DND-41 (cell line): ENCODE data around the gene LIX1L.

Source experiments
- ATAC-seq: fragments of 200-7000 bp; cut with Tn5 transposase; 3 replicates; pipeline ENCODE4 v1.9.1; 2021; ENCODE audit warnings: low read depth; ENCODE audit not compliant: insufficient read depth
- DNase-seq: peaks from one replicate; pipeline ENCODE4 v3.0.0-alpha.2; 2020
- H2AFZ ChIP-seq: 2 replicates; pipeline ENCODE4 v1.6.0; 2012; ENCODE audit warnings: low read depth, low read length
- H3K27ac ChIP-seq: 2 replicates; pipeline ENCODE4 v1.5.1; 2012; ENCODE audit warnings: low read length, inconsistent platforms
- H3K27me3 ChIP-seq: fragments of 200-600 bp; sonication (generic); 2 replicates; pipeline ENCODE4 v1.6.0; 2012; ENCODE audit warnings: low read length, mild to moderate bottlenecking, inconsistent platforms; ENCODE audit not compliant: insufficient read depth, poor library complexity
- H3K36me3 ChIP-seq: 2 replicates; pipeline ENCODE4 v1.5.1; 2012; ENCODE audit warnings: low read length, inconsistent platforms; ENCODE audit not compliant: insufficient read depth
- H3K4me1 ChIP-seq: 2 replicates; pipeline ENCODE4 v1.5.1; 2012; ENCODE audit warnings: mild to moderate bottlenecking, low read length; ENCODE audit not compliant: insufficient read depth
- H3K4me2 ChIP-seq: 2 replicates; pipeline ENCODE4 v1.6.0; 2012; ENCODE audit warnings: mild to moderate bottlenecking, moderate library complexity, low read length, inconsistent platforms; ENCODE audit not compliant: insufficient read depth
- H3K4me3 ChIP-seq, 2 experiments: fragments of 200-600 bp in 1 of 2; shearing (Covaris generic) in 1 of 2; 2 replicates each; pipeline ENCODE4 v1.5.1; 2012 to 2016; ENCODE audit warnings: inconsistent platforms in 2 of 2, low read length in 2 of 2, mild to moderate bottlenecking in 2 of 2, low read depth in 1 of 2, moderate library complexity in 1 of 2
- H3K79me2 ChIP-seq: 2 replicates; pipeline ENCODE4 v1.6.0; 2012; ENCODE audit warnings: low read length, inconsistent platforms; ENCODE audit not compliant: insufficient read depth
- H3K9ac ChIP-seq: 2 replicates; pipeline ENCODE4 v1.6.0; 2012; ENCODE audit warnings: low read depth, mild to moderate bottlenecking, inconsistent platforms, low read length, moderate library complexity
- H3K9me3 ChIP-seq: 2 replicates; pipeline ENCODE4 v1.5.1; 2012; ENCODE audit warnings: low read length, moderate library complexity, mild to moderate bottlenecking, inconsistent platforms; ENCODE audit not compliant: insufficient read depth, severe bottlenecking
- H4K20me1 ChIP-seq: 2 replicates; pipeline ENCODE4 v1.6.0; 2012; ENCODE audit warnings: low read length; ENCODE audit not compliant: insufficient read depth
- CTCF ChIP-seq: IDR thresholded peaks from 2 replicates; pipeline ENCODE4 v1.5.1; 2012; ENCODE audit warnings: borderline replicate concordance, low read length, moderate library complexity, mild to moderate bottlenecking; ENCODE audit not compliant: poor library complexity, severe bottlenecking; ENCODE audit errors: extremely low read depth
- EZH2 ChIP-seq: IDR thresholded peaks from 3 replicates; pipeline ENCODE4 v1.6.1; 2012; ENCODE audit warnings: borderline replicate concordance, low read depth, mild to moderate bottlenecking, moderate library complexity, low read length, inconsistent platforms; ENCODE audit not compliant: severe bottlenecking

LIX1L gene

GRCh38 chr1:145949219-145949618 is 8.6 kb downstream of the LIX1L start:
- Histone ChIP-seq H3K9ac (no peak overlapping the region), H3K36me3 (peaks cover 44% of the 10 kb centered on the region), H3K79me2 (peaks cover 48% of the 10 kb centered on the region), H4K20me1 (no peaks in the 10 kb centered on the region; the same call in 1 of the 2 replicates), H2AFZ (no peak overlapping the region), H3K27me3 (no peaks in the 10 kb centered on the region), H3K4me1 (peaks cover 8% of the 10 kb centered on the region; the same call in 1 of the 2 replicates), H3K4me3 (no peak overlapping the region), H3K9me3 (no peaks in the 10 kb centered on the region), H3K27ac (no peak overlapping the region), H3K4me2 (no peak overlapping the region)
- TF ChIP-seq EZH2 (no peak), CTCF (no peak)
- DNase-seq (no peak), ATAC-seq (no peak)

DNA sequence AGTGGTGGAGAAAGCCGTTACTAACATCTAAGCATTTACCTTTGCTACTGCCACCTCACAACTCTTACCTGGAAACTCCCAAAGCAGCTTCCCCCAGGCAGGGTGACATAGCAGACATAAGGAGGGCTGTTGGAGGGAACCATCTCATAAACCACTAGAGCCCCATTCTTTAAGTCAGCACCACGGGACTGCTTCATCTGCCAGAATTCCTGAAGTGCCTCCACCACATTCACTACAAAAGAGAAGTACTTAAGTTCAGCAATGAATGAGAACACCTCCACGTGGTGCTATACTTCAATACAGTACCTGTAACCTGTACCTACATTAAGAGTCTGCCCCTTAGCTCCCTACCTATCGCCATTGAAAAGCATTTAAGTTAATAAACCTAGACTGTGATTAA is 10.3 kb downstream of the LIX1L start:
- Histone ChIP-seq H3K4me2 (no peak overlapping the region), H3K9ac (no peak overlapping the region), H3K27ac (no peak overlapping the region), H3K4me1 (peaks cover 3% of the 10 kb centered on the region; the same call in 1 of the 2 replicates), H3K27me3 (no peaks in the 10 kb centered on the region), H3K4me3 (no peak overlapping the region), H3K36me3 (peaks cover 53% of the 10 kb centered on the region), H2AFZ (no peak overlapping the region), H3K9me3 (no peaks in the 10 kb centered on the region), H4K20me1 (no peaks in the 10 kb centered on the region; the same call in 1 of the 2 replicates), H3K79me2 (peaks cover 32% of the 10 kb centered on the region)
- no peak for TF ChIP-seq EZH2
- ATAC-seq (no peak), DNase-seq (no peak)

DNA sequence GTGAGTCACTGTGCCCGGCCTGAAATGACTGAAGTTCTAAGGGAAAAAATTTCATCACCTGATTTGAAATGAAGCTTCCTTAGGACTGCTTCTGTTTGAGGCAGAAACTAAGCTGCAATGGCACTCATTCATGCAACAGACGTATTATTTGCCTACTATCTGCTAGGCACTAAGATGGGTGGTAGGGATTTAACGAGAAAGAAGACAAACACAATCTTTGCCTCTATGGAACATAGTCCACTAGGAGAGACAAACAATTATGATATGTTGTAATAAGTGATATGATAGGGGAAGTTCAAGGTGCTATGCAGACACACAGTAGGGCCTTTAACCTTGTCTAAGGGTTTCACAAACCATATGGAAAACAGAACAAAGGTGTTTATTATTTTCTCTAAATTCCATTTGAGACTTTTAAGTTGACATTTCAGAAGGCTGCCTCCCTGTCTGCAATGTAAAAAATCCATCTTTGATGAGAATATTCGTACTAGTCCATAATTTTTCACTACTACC is 11.3 kb downstream of the LIX1L start:
- no peak for TF ChIP-seq CTCF
- TF ChIP-seq EZH2: no peak
- H4K20me1 ChIP-seq: no peaks in the 10 kb centered on the region; the same call in 1 of the 2 replicates
- H3K36me3 ChIP-seq: peaks cover 53% of the 10 kb centered on the region
- H3K4me2 ChIP-seq: no peak overlapping the region
- ATAC-seq (no peak), DNase-seq (no peak)
- peaks cover 22% of the 10 kb centered on the region for H3K79me2 ChIP-seq
- peaks cover 3% of the 10 kb centered on the region; the same call in 1 of the 2 replicates for H3K4me1 ChIP-seq
- H3K27ac ChIP-seq: no peak overlapping the region
- no peak overlapping the region for H3K4me3 ChIP-seq
- no peaks in the 10 kb centered on the region for H3K27me3 ChIP-seq
- no peaks in the 10 kb centered on the region for H3K9me3 ChIP-seq
- no peak overlapping the region for H2AFZ ChIP-seq
- no peak overlapping the region for H3K9ac ChIP-seq

GRCh38 chr1:145944532-145944931 is 13.3 kb downstream of the LIX1L start:
- no peak overlapping the region for H3K4me2 ChIP-seq
- H4K20me1 ChIP-seq: no peaks in the 10 kb centered on the region; the same call in 1 of the 2 replicates
- DNase-seq (no peak), ATAC-seq (no peak)
- H3K9ac ChIP-seq: no peak overlapping the region
- H3K27me3 ChIP-seq: no peaks in the 10 kb centered on the region
- peaks cover 56% of the 10 kb centered on the region for H3K36me3 ChIP-seq
- no peaks in the 10 kb centered on the region for H3K4me1 ChIP-seq
- H3K4me3 ChIP-seq: no peak overlapping the region
- TF ChIP-seq CTCF (no peak), EZH2 (no peak)
- H2AFZ ChIP-seq: no peak overlapping the region
- H3K27ac ChIP-seq: no peak overlapping the region
- H3K9me3 ChIP-seq: no peaks in the 10 kb centered on the region
- H3K79me2 ChIP-seq: peaks cover 10% of the 10 kb centered on the region; the same call in 1 of the 2 replicates
